ENCODE results near the gene CATSPERZ. TPM values are rescaled to one million over a fixed set of nuclear protein-coding genes. Genes with fewer than 3 reads are reported as not detected.

Gene CATSPERZ, protein sequence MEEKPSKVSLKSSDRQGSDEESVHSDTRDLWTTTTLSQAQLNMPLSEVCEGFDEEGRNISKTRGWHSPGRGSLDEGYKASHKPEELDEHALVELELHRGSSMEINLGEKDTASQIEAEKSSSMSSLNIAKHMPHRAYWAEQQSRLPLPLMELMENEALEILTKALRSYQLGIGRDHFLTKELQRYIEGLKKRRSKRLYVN
- polyA plus RNA-seq (2012; ENCODE audit: missing spikeins): not detected

DNA sequence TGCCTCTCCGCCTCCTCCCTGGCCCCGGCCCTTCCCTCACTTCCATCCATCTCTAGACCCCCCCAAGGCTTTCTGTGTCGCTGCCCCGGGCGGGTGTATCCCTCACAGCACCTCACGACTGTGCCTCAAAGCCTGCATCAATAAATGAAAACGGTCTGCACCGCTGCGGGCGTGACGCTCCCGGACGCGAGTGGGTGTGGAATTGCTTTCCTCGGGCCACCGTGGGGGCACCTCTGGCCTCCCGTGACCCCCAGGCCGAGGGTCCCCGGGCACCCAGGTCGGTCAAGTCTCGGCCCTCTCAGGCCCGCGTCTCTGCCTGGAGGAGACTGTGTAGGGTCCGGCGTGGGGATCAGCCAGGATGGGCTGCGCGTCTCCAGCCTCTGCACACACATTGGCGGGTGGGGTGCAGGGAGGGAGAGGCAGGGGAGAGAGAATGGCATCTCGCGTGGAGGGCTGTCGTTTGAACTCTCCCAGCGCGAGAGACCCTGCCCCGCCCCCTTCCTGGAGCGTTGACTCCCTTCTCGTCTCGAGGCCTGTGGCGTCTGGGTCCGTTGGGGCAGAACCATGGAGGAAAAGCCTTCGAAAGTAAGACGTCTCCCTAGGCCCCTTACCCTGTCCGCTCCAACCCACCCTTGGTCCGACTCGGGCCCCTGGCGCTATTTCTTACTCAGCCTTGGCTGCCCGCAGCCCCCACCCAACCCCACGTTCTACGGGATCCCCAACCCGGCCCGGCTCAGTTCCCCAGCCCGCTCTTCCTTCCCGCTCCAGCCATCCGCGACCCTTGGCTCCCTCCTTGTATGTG lies at the start of gene CATSPERZ:
Gene CATSPERZ, plus strand, starts transcription at position 512 of the 802 bp plus-strand sequence. Its CDS starts 53 bp downstream, at position 565.
- DNase-seq (ENCODE audit: insufficient read length): no peak
- TF ChIP-seq POLR2AphosphoS5 (IDR thresholded peaks at IDR 0.05; ENCODE audit: low read depth, low read length) (no peak), POLR2A (IDR thresholded peaks at IDR 0.05; ENCODE audit: low read depth, low read length) (no peak), TAF1 (IDR thresholded peaks at IDR 0.05; ENCODE audit: borderline replicate concordance, low read depth, low read length) (no peak)
- no peak for FAIRE-seq

DNA sequence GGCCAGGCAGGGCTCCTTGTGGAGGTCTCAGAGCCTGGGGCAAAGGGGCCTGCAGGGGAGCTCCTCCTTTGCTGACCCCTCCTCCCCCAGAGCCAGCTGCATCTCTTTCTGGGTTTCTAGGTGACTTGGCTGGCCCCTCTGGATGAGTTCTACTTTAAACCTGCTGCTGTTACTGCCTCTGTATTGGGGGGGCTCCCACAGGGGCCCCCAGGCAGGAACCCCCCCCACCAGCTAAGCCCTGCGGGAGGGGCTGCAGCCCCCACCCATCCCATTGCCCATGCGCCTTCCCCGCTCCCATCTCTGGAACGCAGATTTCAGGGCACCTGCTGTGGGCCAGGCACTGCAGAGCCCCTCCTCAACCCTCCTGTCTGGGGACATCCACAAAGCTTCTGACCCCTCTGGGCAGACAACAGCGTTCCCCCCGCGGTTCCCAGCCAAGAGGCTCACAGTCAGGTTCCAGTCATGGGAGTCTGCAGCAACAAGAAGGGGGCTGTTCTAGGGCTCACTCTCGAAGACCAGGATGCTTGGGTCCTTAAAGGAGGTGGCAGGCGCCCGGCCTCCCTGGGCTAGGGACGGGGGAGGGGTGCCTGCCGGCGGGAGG lies 49.6 kb upstream of the CATSPERZ start:
- DNase-seq (ENCODE audit: insufficient read length): no peak
- FAIRE-seq: no peak
- no peak for TF ChIP-seq TAF1 (IDR thresholded peaks at IDR 0.05; ENCODE audit: borderline replicate concordance, low read depth, low read length)
- TF ChIP-seq POLR2AphosphoS5 (IDR thresholded peaks at IDR 0.05; ENCODE audit: low read depth, low read length): no peak
- no peak for TF ChIP-seq POLR2A (IDR thresholded peaks at IDR 0.05; ENCODE audit: low read depth, low read length)

DNA sequence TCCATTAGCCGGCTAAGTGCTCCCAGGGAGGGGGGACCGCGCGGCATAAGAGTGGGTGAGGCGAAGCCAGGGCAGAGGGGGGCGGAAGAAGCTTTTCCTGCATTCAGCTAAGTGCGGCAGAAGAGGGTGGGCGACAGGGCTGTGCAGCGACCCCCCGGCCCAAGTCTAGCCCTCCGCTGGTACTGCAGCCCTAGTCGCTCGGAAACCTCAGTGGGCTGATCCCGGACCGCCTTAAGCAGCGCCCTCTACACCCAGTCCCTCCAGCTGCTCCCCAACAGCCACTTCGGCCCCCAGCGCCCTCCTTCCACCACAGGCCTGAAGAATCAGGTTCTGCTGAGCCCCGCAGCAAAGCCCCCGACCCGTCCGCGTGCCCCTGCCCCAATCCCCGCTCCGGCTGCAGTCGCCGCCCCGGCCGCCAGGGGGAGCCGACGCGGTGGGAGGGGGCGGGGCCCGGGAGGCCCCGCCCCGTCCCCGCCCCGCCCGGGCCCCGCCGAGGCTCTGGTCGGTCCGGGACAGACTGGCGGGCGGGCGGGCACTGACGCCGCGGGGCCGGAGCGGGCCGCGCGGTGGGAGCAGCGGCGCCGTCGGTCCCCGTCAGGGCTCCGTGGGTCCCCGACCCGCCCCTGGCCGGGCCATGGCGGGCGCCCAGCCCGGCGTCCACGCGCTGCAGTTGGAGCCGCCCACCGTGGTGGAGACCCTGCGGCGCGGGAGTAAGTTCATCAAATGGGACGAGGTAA lies 49.0 kb upstream of the CATSPERZ start, which contains the start of gene PLCB3:
Gene PLCB3, plus strand, starts transcription at position 515 of the 737 bp plus-strand sequence. Its CDS starts 120 bp downstream, at position 635.
- TF ChIP-seq POLR2AphosphoS5 (IDR thresholded peaks at IDR 0.05; ENCODE audit: low read depth, low read length) (no peak), POLR2A (IDR thresholded peaks at IDR 0.05; ENCODE audit: low read depth, low read length) (peak; percentile 44; the same call in 1 of the 2 replicates)
- DNase-seq (ENCODE audit: insufficient read length): peak; percentile 93
- FAIRE-seq: peak; percentile 79

DNA sequence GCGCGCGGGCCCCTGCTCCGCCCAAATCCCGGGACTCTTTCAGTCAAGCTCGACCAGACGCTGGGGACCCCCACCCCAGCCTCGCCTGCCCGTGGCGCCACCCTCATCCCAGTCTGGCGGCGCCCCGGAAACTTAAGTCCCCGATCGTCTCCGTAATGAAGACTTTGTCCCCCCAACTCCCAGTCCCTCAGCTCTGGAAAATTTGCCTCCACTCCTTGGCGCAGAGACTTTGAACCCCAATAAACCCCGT lies 48.5 kb upstream of the CATSPERZ start:
- TF ChIP-seq TAF1 (IDR thresholded peaks at IDR 0.05; ENCODE audit: borderline replicate concordance, low read depth, low read length): no peak
- TF ChIP-seq POLR2A (IDR thresholded peaks at IDR 0.05; ENCODE audit: low read depth, low read length): no peak
- no peak for TF ChIP-seq POLR2AphosphoS5 (IDR thresholded peaks at IDR 0.05; ENCODE audit: low read depth, low read length)
- no peak for FAIRE-seq
- no peak for DNase-seq (ENCODE audit: insufficient read length)

DNA sequence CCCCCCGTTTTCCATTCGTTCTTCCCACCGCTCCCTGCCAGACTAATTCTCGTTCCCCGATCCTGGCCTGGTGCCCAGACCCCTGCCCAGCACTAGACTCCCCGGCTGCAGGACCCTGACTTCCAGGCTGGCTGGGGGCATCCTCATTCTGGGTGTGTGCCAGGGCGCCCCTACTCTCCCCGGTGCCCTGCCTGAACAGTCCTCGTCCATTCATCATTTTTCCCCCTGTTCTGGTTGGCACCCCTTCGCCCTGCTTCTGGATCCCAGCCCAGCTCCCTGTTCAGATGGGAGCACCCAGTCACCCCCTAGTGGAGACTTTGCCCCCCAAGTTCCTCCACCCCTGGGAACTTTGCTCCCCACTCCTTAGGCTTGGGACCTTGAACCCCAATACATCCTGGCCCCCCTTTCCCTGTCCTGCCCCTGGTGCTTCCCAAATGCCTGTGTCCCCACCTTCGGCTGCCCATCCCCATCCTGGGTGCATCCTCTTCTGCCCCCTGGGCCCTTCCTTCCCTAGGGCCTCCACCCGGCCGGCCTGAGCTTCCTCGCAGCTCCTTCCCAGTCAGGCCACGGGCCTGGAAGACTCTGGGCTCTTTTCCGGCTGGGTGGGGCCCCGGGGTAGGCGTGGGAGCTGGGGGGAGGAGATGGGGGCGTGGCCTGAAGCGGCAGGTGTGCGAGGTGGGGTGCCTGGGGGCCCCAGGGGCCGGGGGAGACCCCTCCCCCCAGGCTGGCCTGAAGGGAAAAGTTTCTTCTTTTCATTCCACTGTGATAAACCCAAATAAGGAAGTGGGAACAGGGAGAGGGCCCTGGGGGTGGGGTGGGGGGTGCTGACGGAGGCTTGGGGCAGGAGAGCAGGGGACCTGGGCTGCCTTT lies 47.9 kb upstream of the CATSPERZ start:
- FAIRE-seq (peak; percentile 66), DNase-seq (ENCODE audit: insufficient read length) (peak; percentile 69)
- TF ChIP-seq POLR2AphosphoS5 (IDR thresholded peaks at IDR 0.05; ENCODE audit: low read depth, low read length): no peak
- TF ChIP-seq TAF1 (IDR thresholded peaks at IDR 0.05; ENCODE audit: borderline replicate concordance, low read depth, low read length): no peak
- no peak for TF ChIP-seq POLR2A (IDR thresholded peaks at IDR 0.05; ENCODE audit: low read depth, low read length)

DNA sequence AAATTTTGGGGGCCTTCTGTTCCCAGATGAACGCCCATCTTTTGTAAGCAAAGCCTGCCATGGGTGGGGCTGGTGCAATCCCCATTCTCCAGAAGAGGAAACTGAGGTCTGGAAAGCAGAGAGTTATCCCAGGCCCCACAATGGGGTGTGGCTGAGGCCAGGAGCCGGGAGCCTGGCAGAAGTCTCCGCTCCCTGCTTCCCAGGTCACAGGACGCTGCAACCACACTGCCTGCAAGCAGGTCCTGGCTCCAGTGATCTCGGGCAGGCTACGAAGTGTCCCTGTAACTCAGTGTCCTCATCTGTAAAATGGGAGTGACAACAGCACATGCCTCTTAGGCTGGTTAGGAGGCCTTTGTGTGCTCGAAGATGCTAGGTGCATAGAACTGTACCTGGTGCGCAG lies 47.1 kb upstream of the CATSPERZ start:
- TF ChIP-seq TAF1 (IDR thresholded peaks at IDR 0.05; ENCODE audit: borderline replicate concordance, low read depth, low read length): no peak
- no peak for TF ChIP-seq POLR2AphosphoS5 (IDR thresholded peaks at IDR 0.05; ENCODE audit: low read depth, low read length)
- TF ChIP-seq POLR2A (IDR thresholded peaks at IDR 0.05; ENCODE audit: low read depth, low read length): no peak
- FAIRE-seq (no peak), DNase-seq (ENCODE audit: insufficient read length) (no peak)

DNA sequence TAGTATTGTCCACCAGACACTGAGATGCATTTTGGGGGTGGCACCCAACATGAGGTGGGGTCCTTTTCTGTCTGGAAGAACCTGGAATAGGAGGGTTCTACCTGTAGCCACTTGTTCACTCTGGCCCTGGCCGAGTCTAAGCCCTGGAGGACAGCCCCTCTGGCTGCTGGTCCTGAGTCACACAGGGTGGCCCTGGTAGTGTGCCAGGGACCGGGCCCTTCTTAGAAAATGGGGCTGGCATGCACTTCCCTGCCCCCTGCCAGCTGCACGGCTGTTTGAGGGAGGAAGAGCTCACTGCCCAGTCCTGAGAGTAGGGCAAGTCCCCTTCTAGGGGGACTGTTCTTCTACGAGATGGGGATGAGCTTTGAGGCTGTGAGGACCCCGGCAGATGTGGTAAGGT lies 46.7 kb upstream of the CATSPERZ start:
- TF ChIP-seq POLR2AphosphoS5 (IDR thresholded peaks at IDR 0.05; ENCODE audit: low read depth, low read length): no peak
- no peak for TF ChIP-seq TAF1 (IDR thresholded peaks at IDR 0.05; ENCODE audit: borderline replicate concordance, low read depth, low read length)
- TF ChIP-seq POLR2A (IDR thresholded peaks at IDR 0.05; ENCODE audit: low read depth, low read length): no peak
- FAIRE-seq (no peak), DNase-seq (ENCODE audit: insufficient read length) (no peak)

DNA sequence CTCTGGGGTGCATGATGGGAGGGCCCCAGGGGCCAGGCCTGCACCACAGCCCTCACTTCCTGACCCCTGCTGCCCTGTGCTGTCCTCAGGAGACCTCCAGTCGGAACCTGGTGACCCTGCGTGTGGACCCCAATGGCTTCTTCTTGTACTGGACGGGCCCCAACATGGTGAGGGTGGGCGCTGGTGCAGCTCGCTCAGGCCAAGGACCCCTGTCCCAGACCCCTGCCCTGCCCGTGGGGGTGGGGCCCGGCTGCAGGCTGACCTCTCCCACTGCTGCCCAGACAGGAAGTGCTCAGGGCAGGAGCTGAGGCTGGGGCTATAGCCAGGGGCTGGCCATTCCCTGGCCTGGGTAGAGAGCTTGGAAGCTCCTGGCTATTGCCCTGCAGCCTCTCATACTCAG lies 45.8 kb upstream of the CATSPERZ start:
- DNase-seq (ENCODE audit: insufficient read length) (no peak), FAIRE-seq (no peak)
- TF ChIP-seq POLR2AphosphoS5 (IDR thresholded peaks at IDR 0.05; ENCODE audit: low read depth, low read length): no peak
- no peak for TF ChIP-seq POLR2A (IDR thresholded peaks at IDR 0.05; ENCODE audit: low read depth, low read length)
- no peak for TF ChIP-seq TAF1 (IDR thresholded peaks at IDR 0.05; ENCODE audit: borderline replicate concordance, low read depth, low read length)

DNA sequence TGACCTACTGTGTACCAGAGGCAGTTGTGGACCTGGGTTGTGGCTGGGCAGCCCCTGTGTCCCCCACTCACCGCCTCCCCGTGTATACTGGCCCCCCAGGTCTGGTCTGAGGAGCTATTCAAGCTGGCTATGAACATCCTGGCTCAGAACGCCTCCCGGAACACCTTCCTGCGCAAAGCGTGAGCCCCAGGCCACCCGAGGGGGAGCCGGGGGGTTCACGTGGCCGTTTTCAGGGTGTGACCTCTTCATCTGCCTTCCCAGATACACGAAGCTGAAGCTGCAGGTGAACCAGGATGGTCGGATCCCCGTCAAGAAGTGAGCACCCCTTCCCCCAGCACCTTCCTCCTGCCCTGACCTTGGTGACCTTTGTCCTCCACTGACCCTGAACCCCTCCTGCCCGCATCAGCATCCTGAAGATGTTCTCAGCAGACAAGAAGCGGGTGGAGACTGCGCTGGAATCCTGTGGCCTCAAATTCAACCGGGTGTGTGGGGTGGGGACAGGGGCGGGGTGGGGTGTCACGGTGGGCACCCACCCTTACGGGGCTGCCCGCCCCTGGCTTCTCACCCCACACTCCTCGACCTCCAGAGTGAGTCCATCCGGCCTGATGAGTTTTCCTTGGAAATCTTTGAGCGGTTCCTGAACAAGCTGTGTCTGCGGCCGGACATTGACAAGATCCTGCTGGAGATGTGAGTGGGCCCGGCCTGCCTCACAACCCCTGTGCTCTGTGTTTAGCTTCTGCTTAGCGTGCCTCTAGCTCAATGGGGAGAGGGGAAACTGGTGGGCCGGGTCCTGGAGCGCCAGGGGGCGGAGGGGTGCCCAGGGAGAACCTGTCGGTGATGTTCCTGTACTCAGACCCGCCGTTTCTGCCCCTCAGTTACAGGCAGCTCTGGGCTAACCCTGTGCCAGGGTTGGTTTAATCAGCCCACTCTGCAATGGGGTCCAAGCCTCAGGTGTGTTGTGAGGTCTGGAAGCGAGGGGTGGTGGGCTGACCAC lies 44.7 kb upstream of the CATSPERZ start:
- no peak for DNase-seq (ENCODE audit: insufficient read length)
- no peak for FAIRE-seq
- TF ChIP-seq POLR2AphosphoS5 (IDR thresholded peaks at IDR 0.05; ENCODE audit: low read depth, low read length) (no peak), POLR2A (IDR thresholded peaks at IDR 0.05; ENCODE audit: low read depth, low read length) (no peak), TAF1 (IDR thresholded peaks at IDR 0.05; ENCODE audit: borderline replicate concordance, low read depth, low read length) (no peak)
